RKO (cell line): ENCODE measurements around the gene CCDC149.

Source experiments
- DNase-seq: peaks from one replicate; pipeline ENCODE4 v3.0.0-alpha.2; 2016; ENCODE audit warnings: low spot score

CCDC149 gene

DNA sequence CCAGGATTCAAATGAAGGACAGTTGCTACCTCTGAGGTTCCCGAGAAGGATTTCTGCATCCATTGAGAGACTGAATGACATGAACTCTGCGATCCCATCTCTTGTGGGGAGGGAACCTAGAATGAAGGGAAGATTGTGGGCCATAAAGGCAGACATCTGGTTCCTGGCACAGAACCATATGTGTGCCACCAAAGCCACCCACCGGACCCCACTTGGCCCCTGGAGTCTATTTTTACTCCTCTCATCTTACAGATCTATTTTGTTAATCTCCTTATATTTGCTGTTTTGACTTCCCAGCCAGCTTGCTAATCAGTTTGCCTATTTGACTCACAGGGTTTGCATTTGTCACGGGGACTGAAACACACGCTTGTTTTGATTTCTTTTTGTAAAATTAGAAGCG is 110.2 kb downstream of the CCDC149 start:
- DNase-seq = no peak

DNA sequence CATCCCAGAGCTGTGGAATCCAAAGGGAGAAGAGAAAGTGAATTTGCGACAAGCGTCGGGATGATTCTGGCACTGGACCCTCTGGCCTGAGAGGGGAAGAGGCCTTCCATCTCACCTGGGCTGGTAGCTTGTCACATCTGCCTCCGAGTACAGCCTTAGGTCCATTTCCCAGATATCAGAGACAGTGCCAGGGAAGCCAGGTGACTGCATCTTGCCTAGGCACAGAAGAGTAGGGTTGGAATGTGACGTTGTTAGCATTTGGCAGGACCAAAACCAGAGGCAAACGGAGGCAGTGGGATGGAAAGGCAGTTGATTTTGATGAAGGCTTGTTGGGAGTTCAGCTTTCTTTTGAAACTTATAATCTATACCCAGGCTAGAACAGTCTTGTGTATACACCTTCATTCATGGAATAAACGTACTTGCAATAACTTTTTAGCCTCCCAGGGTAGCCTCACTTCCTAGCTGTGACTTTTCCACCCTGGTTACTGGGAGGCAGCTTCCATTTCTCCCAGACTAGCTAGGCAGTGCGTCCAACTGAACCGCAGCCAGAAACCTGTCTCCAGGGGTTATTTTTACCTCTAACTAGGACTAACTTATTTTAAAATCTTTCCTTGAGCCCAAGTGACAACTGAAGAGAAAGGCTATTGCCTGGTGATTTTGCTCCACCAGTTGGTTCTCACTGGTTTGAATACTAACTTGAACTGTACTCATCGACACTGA is 111.5 kb downstream of the CCDC149 start:
- DNase-seq = no peak

DNA sequence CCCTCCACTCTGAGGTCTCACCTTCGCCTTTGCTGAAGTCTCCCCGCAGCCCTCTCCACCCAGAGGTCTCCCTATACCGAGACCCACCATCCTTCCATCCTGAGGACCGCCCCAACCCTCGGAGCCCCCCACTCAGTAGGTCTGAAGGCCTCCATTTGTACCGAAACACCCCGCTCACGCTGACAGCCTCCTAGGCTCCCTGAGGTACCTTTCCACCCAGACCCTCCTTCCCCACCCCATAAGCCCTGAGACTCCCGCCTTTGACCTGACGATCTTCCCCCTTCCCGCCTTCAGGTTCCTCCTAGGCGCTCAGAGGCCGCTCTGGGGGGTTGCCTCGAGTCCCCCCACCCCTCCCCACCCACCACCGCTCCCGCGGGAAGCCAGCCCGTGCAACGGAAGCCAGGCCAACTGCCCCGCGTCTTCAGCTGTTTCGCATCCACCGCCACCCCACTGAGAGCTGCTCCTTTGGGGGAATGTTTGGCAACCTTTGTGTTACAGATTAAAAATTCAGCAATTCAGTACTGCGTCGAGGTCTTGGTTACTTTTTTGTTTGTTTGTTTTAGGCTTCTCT is 112.4 kb downstream of the CCDC149 start:
- no peak for DNase-seq

DNA sequence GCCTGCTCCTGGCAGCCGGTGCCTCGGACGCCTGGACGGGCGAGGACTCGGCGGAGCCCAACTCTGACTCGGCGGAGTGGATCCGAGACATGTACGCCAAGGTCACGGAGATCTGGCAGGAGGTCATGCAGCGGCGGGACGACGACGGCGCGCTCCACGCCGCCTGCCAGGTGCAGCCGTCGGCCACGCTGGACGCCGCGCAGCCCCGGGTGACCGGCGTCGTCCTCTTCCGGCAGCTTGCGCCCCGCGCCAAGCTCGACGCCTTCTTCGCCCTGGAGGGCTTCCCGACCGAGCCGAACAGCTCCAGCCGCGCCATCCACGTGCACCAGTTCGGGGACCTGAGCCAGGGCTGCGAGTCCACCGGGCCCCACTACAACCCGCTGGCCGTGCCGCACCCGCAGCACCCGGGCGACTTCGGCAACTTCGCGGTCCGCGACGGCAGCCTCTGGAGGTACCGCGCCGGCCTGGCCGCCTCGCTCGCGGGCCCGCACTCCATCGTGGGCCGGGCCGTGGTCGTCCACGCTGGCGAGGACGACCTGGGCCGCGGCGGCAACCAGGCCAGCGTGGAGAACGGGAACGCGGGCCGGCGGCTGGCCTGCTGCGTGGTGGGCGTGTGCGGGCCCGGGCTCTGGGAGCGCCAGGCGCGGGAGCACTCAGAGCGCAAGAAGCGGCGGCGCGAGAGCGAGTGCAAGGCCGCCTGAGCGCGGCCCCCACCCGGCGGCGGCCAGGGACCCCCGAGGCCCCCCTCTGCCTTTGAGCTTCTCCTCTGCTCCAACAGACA is 113.1 kb downstream of the CCDC149 start:
- DNase-seq = no peak

DNA sequence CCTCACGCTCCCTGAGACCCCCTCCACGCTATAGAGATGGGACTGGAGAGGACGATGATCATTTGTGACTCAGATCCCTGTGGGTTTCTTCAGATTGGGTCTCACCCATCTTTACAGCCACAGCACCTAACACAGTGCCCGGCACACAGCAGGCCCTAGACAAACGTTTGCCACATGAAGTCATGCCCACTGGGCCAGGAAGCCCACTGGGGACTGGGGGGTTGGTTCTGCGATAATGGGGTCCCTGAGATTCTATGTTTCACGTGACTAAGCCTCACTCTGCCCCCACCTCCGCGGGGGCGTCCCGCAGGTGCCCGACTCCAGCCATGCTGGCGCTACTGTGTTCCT is 113.7 kb downstream of the CCDC149 start:
- no peak for DNase-seq

DNA sequence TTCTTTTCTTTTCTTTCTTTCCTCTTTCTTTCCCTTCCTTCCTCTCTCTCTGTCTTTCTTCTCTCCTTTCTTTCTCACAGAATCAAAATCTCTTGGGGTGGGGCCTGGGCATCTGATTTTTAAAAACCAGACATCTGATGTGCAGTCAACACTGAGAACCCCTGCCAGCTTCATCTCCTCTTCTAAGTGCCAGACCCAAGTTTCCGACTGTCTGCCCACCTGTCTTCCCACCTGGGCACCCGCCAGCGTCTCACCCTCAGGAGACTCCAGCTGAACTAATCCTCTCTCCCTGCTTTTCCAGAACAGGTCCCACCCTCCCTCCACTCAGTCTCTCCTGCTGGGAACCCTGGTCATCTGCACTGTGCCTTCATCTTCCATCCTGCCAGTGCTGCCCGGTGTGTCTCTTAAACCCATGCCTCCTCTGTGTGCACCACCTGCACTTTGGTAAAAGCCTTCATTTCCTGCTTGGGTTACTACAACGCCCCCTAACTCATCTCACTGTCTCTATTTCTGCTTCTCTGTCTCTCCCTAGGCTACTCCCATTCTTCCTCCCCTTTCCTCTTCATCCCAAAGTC is 114.7 kb downstream of the CCDC149 start:
- DNase-seq = no peak

DNA sequence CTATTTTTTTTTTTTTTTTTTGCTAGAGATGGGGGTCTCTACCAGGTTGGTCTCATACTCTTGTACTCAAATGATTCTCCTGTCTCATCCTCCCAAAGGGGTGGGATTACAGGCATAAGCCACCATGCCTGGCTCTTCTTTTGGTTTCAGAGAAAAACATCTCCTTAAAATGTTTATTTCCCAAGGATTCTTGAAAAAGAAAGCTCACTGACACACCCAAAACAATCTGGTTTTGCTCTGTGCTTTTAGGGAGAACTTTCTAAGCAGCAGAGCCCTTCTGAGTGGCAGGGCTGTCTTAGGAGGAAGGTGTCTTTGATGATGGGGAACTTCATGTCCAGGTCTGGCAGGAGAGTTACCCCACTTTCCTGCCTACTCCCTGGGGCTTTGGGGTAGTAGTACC is 116.2 kb downstream of the CCDC149 start:
- no peak for DNase-seq

DNA sequence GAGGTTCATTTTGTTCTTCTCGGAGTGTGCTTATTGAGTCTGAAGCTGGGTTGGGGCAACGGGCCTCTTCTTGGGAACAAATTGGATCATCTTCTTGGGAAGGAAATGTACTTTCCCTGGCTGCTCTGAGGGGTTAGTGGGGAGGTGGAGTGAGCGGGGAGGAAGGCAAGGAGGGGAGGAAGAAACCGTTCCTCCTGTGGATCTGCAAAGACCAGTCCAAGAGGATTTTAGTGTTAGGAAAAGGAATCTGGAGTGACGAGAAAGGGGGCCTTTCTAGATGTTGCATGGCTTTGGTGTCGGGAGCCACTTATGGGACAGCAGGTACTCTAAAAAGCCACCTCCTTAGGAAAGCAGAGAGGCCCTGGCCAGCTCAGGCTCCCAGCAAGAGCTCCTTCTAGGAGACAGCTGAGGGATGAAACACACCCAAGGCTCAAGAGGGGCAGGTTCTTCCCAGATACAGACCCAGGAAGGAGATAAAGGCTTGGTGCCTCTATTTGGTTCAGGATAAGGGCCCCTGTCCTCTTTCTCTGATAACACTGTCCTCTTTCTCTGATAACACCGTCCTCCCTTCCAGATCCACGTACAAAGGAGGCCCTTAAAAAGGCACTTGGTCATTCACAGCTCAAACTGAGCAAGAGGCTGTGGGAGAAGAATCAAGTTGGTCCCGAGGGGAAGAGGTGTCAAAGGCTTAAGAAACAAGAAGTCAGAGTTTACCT is 117.0 kb downstream of the CCDC149 start:
- DNase-seq = no peak

DNA sequence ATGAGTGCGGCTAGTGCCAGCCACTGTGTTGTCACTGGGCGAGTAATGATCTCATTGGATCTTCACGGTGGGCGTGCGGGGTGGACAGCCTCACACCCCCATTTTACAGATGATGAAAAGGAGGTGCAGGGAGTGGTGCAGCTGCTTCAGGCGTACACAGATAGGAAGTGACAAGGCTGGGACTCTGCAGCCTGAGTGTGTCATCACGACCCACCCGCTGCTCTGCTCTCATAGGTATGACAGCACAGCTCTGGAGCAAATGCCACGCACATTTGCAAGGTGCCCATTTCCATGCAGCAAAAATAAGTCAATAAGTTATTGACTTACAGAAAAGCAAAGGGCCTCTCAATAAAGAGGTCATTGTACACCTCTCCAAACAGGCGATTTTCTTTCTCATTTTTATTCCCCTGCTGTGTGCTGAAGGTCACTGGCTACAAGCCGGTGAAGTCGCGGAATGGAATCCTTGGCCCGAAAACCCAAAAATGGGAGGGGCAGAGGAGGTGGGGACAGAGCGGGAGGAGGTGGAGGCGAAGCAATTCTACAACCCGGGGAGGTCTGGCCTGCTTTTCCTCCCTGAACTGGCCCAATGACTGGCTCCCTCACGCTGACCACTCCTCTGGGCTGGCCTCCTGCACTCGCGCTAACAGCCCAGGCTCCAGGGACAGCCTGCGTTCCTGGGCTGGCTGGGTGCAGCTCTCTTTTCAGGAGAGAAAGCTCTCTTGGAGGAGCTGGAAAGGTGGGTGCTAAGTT is 117.8 kb downstream of the CCDC149 start, which contains the start of gene SOD3:
Gene SOD3 (plus strand): TSS at position 658 of the 750 bp plus-strand sequence. CDS start 3,949 bp downstream, outside the sequence.
- no peak for DNase-seq

DNA sequence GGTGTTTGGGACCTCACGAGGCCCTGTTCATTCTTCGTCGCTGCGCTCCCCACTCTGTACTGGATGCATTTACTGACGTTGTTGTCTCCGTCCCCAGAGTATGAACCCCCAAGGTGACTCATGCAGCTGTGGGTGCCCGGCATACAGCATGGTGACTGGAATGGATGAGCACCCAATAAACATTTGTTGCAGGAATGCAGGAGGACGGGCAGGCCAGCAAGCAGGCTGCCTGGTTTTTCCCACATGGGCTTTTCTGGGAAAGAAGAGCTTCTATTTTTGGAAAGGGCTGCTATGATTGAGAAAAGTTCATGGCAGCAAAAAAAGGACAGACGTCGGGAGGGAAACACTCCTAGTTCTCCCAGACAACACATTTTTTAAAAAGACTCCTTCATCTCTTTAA is 118.4 kb downstream of the CCDC149 start:
- no peak for DNase-seq

DNA sequence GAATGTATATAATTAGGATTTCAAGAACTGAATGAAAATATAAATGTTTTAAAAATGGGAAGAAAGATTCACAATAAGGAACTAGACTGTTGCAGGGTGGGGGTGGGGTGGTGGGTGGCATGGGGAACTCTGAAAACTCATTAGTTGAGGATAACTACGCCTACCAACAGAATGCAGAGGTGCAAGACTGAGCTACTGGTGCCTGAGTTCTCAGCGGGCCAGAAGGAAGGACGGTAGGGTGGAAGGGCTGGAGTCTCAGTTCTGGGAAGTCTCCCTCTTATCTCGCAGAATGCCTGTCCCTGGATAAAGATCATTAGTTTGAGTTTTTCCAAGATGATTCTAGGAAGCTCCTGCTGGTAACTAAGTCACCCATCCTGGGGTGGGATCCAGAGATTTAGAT is 118.8 kb downstream of the CCDC149 start:
- no peak for DNase-seq

DNA sequence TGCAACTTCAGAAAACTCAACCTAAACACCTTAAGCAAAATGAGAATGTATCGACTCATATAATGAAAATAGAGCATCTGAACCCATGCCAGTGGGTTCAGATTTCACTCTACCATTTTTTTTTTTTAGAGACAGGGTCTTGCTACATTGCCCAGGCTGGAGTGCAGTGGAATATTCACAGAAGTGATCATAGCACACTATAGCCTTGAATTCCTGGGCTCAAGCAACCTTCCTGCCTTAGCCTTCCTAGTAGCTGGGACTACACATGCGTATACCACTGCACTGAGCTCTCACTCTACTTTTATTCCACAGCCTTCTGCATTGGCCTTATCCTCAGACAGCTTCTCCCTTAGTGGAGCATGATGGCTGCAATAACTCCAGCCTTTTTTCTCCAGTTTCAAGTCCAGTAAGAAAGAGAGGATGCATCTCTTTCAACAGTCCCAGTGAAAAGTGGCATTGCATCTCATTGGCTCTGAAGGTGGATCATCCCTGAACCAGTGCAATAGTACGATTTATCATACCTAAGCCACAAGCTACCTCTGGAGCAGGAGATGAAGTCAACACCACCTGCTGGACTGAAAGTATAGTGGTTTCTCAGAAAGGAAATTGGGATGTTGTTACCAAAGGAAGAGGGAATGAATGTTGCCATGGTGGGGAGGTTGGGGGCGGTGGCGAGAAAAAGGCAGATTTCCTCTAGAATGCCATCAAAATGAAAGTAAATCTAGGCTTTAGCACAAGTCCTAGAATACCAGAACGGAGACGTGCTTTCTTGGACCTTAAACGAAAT is 119.4 kb downstream of the CCDC149 start:
- no peak for DNase-seq

DNA sequence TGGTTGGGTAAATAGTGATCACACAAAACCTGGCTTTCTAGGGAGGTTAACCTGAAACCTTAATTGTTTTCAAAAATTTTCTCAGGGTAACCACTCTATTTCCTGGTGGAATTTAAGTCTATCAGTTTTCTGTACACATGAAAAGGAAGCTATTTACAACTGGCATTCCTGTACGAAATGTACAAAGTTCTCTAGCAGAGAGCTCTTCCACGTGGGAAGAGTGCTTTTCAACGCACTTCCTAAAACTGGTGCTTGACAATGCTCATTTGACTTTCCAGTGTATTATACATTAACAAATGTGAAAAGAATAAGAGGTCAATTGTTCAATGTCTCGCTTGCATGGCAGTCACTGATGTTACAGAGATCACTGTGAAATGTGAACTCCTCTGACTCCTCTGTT is 120.3 kb downstream of the CCDC149 start:
- no peak for DNase-seq

DNA sequence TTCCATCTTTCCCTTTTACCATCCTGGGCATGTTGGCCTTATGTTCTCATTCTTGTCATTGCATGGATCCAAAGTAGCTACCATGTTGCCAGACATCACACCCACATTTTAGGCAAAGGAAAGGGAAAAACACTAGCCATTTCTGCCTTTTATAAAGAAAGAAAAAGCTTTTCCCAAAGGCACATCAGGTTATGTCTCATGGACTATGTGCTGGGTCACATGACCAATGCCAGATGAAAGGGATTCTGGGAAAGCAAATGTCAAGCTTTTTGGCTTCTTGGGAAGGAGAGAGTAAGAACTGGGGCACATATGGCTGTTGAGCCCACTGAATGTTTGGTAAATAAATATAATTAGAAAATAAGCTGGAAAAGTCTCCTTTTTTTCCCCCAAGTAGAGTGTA is 121.8 kb downstream of the CCDC149 start:
- no peak for DNase-seq

DNA sequence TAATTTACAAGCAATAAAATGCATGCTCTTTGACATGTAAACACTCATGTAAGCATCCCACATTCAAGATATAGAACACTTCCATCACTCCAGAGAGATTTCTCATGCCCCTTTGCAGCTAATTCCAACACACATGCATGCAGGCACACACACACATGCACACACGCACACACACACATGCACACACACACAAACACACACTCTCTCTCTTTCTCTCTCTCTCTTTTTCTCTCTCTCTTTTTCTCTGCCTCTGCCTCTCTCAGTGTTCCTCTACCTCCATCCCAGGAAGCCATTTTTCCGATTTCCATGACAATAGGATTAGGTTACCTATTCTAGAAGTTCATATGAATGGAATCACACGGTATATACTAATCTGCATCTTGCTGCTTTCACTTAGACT is 129.3 kb downstream of the CCDC149 start:
- no peak for DNase-seq

DNA sequence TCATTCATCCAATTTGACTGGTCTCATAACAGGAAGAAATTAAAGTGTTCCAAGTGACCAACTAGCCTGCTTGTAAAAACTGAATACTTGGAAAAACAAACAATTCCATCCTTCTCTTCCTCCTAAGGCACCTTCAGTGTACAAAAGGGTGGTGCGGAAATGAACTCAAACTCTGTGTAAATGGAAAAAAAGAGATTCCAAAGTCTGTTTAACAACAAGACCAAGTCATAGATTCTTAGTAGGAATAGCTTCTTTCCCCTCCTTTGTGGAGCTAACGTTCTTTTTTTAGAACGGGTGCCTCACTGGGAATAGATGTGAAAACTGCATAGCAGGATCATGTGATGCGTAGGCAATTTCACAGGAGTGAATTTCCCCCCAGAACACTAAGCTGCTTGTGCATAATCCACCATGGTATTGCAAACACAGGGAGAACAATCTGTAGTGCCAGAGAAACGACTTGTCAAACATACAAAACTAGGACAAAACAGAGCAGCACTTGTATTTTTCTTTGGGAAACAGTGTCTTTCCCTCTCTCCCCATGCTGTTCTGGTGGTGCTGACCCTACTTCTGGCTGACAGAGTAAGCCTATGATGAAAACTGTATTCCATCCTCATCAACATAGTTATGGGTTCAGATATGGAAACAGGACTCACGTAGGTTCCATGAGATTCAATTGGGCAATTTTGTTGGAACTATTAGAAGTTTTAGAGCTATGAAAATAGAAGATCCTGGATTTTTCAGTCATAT is 130.7 kb downstream of the CCDC149 start:
- no peak for DNase-seq

DNA sequence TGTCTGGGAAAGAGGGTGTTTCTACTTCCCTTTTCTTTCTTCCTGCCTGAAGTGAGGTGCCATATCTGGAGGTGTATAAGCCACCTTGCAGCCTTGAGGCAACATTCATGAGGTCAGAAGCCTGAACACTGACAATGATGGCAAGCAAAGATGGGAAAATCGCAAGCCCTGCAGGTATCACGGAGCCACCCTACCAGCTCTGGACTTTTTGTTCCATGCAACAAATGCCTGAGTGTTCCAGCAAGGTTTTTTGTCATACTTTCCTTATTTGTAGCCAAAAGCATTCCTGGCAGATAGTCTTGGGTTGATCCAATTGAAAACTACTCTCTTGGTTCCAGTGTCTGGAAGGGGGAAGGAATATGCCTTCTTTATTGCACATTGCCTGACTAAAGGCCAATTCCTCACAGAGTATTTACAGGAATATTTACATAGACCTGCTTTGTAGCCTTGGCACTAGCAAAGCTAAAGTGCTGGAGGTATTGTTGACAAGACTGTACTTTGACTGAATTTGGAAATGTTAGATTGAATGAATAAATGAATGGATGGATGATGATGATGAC is 131.8 kb downstream of the CCDC149 start:
- DNase-seq = no peak

DNA sequence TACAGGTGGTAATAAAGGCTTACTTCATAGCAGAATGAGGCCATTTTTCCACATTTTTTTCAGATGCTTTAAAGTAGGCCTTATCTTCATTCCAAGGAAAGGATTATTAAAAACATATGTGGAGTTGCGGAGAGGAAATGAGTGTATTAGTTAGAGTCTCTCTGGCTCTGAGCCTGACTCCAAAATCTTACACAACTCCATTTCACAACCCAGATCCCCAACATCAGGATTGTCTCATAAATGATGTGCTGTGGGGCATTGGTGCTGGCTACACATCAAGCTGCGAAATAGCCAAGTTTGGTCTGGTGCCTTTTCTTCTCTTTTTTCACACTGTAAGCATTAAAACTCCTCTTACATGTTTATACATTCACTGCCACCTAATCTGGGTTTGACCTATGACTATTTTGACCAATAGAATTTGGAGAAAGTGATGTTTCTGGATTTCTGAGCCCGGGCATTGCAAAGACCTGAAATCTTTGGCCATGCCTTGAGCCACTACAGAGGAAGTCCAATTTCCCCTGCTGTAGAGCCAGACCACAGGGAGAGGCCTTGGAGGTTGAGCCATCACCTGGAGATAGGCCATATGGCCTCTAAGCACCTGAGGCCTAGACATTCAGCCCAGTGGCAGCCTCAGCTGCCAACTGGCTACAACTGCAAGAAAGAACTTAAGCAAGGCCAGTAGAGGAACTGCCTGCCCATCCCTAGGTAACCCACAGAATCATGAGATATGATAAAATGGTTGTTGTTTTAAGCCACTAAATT is 134.2 kb downstream of the CCDC149 start:
- DNase-seq = no peak
